GM19467 (cell line): ENCODE measurements around the gene F12.

Experiments
- ATAC-seq: cut with Tn5 transposase; IDR thresholded peaks from one replicate; pipeline ENCODE4 v1.9.1; 2021; ENCODE audit warnings: mild to moderate bottlenecking, moderate library complexity; ENCODE audit not compliant: unreplicated experiment

Gene F12

GRCh38 chr5:177357459-177358351 lies 51.7 kb downstream of the F12 start, which contains the start of gene RGS14:
TSS of gene RGS14 (plus strand) at chr5:177357924. CDS start at chr5:177358025, 101 bp downstream.
- ATAC-seq, result peak; percentile 78

GRCh38 chr5:177357146-177357458 lies 52.3 kb downstream of the F12 start:
- ATAC-seq, result no peak

GRCh38 chr5:177356746-177357145 lies 52.6 kb downstream of the F12 start:
- no peak for ATAC-seq

GRCh38 chr5:177355868-177356168 lies 53.5 kb downstream of the F12 start:
- ATAC-seq, result no peak

GRCh38 chr5:177355162-177355867 lies 54.0 kb downstream of the F12 start:
- no peak for ATAC-seq

- ATAC-seq, result no peak
Observed at GRCh38 chr5:177354711-177355110, 54.7 kb downstream of the F12 start.

GRCh38 chr5:177354256-177354655 lies 55.1 kb downstream of the F12 start:
- ATAC-seq, result no peak

- ATAC-seq, result no peak
Observed at GRCh38 chr5:177353093-177353492, 56.3 kb downstream of the F12 start.
